GM12801 (cell line): ENCODE measurements around the gene ATXN7L1.

Experiments
- TF ChIP-seq, protein P1 (sequence below): IDR thresholded peaks from one replicate; pipeline ENCODE4 v1.5.1; 2011; ENCODE audit warnings: control low read depth; ENCODE audit not compliant: insufficient read length; ENCODE audit errors: extremely low read depth

Gene ATXN7L1

DNA sequence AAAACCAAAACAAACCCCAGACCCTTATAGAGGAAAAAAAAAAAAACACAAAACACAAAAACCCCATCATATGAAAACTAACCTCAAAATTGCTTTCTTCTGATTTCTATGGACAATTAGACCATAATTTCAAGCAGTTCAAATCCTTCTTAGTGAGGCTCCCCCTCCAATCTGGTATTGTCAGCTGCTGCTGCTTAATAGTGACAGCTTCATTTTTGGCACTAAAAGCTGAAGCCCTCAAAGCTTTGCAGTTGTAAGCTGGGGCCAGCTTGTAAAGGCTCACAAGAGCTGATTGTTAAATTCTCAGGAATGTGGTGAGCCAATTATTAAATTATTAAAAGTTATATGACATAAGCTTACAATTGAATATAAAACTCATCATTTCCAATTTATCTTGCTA is 21.9 kb downstream of the ATXN7L1 start:
- TF ChIP-seq, protein P1, sequence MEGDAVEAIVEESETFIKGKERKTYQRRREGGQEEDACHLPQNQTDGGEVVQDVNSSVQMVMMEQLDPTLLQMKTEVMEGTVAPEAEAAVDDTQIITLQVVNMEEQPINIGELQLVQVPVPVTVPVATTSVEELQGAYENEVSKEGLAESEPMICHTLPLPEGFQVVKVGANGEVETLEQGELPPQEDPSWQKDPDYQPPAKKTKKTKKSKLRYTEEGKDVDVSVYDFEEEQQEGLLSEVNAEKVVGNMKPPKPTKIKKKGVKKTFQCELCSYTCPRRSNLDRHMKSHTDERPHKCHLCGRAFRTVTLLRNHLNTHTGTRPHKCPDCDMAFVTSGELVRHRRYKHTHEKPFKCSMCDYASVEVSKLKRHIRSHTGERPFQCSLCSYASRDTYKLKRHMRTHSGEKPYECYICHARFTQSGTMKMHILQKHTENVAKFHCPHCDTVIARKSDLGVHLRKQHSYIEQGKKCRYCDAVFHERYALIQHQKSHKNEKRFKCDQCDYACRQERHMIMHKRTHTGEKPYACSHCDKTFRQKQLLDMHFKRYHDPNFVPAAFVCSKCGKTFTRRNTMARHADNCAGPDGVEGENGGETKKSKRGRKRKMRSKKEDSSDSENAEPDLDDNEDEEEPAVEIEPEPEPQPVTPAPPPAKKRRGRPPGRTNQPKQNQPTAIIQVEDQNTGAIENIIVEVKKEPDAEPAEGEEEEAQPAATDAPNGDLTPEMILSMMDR: no peak

DNA sequence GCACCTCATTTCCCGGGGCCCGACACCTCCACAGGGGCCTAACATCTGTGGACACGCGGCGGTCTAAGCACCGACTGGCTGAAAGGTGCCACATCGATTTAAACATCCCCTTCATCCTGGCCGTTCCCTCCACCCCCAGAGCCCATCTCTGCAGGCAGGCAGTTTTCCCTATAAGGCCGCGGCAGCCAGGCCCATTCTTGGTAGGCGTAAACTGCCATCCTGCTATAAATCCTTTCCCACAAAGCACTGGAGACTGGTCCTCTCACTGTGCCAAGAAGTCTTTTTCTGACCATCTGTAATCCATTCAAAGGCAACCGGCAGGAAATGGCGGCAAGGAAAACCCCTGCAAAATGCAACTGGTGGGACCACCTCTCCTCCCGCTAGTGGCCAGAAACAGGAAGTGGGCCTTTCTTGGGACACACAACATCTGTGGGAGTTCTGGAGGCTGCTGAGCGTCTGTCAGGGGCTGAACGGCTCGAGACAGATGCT is 22.4 kb downstream of the ATXN7L1 start:
- TF ChIP-seq, protein P1: no peak

DNA sequence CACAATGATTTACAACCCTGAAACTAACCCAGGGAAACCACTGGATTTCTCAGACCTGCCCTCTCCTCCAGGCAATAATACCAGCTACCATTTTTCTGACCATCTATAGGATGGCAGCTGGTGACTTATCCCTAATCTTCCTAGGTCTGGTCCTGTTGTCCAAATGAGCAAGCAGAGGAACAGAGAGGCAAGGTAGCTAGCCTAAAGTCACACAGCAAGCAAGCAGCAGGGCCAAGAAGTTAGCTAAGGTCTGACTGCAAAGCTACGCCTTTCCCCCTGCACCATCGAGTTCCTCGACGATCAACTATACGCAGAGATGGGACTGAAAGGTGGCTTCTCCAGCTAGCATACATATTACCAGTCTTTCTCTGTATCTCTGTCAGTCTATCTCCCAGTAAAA is 25.3 kb downstream of the ATXN7L1 start:
- TF ChIP-seq, protein P1: no peak

DNA sequence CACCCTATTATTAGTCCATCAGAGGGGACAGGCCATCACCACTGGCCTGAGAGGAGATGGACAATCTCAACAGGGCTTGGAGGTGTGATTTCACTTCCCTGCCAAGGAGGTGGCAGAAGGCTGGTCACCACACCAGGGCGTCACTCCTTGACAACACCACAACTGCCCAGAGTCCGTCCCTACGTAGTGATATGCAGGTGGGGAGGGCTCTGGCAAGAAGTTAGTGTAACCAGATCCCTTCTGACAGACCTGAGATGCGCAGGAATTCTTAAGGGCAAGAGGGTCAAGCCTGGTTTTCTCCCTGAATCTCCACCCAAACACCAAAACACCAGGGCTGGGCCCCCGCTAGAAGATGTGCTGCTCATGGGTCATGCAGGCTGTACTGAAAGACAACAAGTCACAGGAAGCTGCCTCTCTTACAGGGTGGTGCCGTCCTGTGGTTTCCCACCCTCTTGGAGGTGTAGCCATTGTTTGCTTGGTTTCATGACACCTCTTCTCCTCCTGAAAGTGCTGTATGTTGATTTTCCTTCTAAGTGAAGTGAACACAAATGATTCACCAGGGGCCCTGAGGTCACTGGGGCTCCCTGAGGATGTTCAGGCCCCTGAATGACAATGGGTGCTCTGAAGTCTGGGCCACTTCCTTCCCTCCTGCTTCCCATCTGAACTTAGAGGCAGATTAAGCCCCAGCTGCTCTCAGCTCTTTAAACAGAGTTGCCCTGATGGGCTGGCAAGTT is 27.1 kb downstream of the ATXN7L1 start:
- TF ChIP-seq, protein P1: no peak

DNA sequence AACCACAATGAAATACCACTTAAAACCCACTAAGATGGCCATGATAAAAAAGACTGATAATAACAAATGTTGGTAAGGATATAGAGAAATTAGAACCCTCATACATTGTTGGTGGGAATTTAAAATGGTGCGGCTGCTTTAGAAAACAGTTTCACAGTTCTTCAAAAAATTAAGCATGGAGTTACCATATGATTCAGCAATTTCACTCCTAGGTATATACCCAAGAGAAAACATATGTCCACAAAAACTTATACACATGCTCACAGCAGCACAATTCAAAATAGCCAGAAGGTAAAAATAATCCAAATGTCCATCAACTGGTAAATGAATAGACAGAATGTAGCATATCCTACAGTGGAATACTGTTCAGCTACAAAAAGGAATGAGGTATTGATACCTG is 30.0 kb downstream of the ATXN7L1 start:
- TF ChIP-seq, protein P1: no peak

DNA sequence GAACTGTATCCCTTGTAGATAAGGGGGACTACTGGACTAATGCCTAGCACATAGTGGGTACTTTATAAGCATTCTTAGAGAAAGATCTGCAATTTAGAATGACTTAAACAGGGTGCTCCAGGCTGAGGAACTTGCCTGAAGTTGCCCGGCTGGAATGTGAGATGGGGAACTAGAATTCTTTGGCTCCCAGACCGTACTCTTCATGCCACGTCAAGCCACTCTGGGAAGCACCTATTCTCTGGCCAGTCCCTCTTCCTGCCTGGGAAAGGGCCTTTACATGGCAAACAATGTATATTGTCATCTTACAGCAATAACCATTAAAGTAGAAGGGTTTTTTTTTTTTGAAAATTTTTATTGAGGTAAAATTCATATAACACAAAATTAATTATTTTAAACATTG is 34.5 kb downstream of the ATXN7L1 start:
- TF ChIP-seq, protein P1: no peak

DNA sequence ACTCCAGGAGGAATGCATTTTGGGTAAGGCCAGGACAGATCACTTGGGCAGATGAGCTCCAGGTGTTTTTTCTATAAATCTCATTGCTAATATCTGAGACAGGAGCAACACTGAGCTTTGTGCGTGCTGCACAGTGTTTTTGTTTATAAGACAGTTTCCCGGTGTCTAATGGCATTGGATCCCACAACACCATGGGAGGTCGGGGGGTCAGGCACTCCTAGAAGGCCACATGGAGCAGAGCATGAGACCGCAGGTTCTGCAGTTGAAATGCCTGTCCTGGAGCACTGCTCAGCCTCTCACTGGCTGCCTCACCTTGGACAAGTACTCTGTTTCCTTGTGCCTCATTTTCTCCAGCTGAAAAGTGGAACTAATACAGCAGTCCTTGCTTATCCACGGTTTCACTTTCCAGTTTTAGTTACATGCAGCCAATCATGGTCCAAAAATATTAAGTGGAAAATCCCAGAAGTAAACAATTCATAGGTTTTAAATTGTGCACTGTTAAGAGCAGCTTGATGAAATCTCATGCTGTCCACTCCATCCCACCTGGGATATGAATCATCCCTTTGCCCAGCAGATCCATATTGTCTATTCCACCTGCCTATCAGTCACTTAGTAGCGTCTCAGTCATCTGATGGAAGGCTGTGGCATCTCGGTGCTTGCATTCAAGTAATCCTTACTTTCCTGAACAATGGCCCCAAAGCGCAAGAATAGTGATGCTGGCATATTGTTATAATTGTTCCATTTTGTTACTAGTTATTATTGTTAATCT is 35.2 kb downstream of the ATXN7L1 start:
- TF ChIP-seq, protein P1: no peak
